ENCODE data around the gene IVL.

GRCh38 chr1:152870831-152871730 is 37.3 kb upstream of the IVL start:
- TF ChIP-seq, protein P1, sequence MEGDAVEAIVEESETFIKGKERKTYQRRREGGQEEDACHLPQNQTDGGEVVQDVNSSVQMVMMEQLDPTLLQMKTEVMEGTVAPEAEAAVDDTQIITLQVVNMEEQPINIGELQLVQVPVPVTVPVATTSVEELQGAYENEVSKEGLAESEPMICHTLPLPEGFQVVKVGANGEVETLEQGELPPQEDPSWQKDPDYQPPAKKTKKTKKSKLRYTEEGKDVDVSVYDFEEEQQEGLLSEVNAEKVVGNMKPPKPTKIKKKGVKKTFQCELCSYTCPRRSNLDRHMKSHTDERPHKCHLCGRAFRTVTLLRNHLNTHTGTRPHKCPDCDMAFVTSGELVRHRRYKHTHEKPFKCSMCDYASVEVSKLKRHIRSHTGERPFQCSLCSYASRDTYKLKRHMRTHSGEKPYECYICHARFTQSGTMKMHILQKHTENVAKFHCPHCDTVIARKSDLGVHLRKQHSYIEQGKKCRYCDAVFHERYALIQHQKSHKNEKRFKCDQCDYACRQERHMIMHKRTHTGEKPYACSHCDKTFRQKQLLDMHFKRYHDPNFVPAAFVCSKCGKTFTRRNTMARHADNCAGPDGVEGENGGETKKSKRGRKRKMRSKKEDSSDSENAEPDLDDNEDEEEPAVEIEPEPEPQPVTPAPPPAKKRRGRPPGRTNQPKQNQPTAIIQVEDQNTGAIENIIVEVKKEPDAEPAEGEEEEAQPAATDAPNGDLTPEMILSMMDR (IDR thresholded peaks at IDR 0.05): peak in 4 of 12 donors; percentile 8 to 18 (median 14)
- no peak for TF ChIP-seq POLR2A (IDR thresholded peaks at IDR 0.05)
